Loucy (cell line): Measurements from ENCODE around the gene SAMD7.

Experiments
- H2AFZ ChIP-seq: fragments of 200-600 bp; sonication (generic); 2 replicates; pipeline ENCODE4 v1.6.0; 2016; ENCODE audit warnings: antibody characterized with exemption, mild to moderate bottlenecking, low read length, moderate library complexity
- H3F3A ChIP-seq: fragments of 200-600 bp; 2 replicates; pipeline ENCODE4 v1.6.0; 2016; ENCODE audit warnings: antibody characterized with exemption, low read depth, mild to moderate bottlenecking
- H3K27me3 ChIP-seq: fragments of 200-600 bp; sonication (generic); 2 replicates; pipeline ENCODE4 v1.6.1; 2014; ENCODE audit warnings: low read length, mild to moderate bottlenecking; ENCODE audit not compliant: insufficient read depth, poor library complexity, severe bottlenecking
- H3K36me3 ChIP-seq: fragments of 200-600 bp; sonication (generic); 2 replicates; pipeline ENCODE4 v1.6.1; 2016; ENCODE audit warnings: low read length; ENCODE audit not compliant: insufficient read depth
- H3K4me1 ChIP-seq: fragments of 200-600 bp; sonication (generic); 2 replicates; pipeline ENCODE4 v1.5.1; 2014; ENCODE audit warnings: low read length, mild to moderate bottlenecking; ENCODE audit not compliant: insufficient read depth, poor library complexity, severe bottlenecking
- H3K4me2 ChIP-seq: fragments of 200-600 bp; sonication (generic); 2 replicates; pipeline ENCODE4 v1.6.0; 2014; ENCODE audit warnings: antibody characterized with exemption, low read length, low read depth, mild to moderate bottlenecking; ENCODE audit not compliant: poor library complexity, severe bottlenecking
- H3K4me3 ChIP-seq: fragments of 200-600 bp; sonication (generic); 2 replicates; pipeline ENCODE4 v1.5.1; 2014; ENCODE audit warnings: low read length, mild to moderate bottlenecking, mixed read lengths; ENCODE audit not compliant: poor library complexity, severe bottlenecking
- H3K79me2 ChIP-seq: fragments of 200-600 bp; sonication (generic); 2 replicates; pipeline ENCODE4 v1.6.1; 2014; ENCODE audit warnings: low read length; ENCODE audit not compliant: insufficient read depth
- H3K9ac ChIP-seq: fragments of 200-600 bp; sonication (generic); 2 replicates; pipeline ENCODE4 v1.6.0; 2014; ENCODE audit warnings: mild to moderate bottlenecking, low read depth, low read length, moderate library complexity; ENCODE audit not compliant: poor library complexity, severe bottlenecking
- H3K9me2 ChIP-seq: fragments of 200-600 bp; sonication (generic); replicated peaks from 2 replicates; pipeline ENCODE4 v1.6.1; 2016; ENCODE audit warnings: low read depth, low read length, mixed read lengths
- H3K9me3 ChIP-seq: fragments of 200-600 bp; sonication (generic); 2 replicates; pipeline ENCODE4 v1.6.1; 2014; ENCODE audit warnings: mild to moderate bottlenecking, antibody characterized with exemption, low read length, low read depth; ENCODE audit not compliant: insufficient read depth
- H4K20me1 ChIP-seq: fragments of 200-600 bp; sonication (generic); 2 replicates; pipeline ENCODE4 v1.6.0; 2014; ENCODE audit warnings: antibody characterized with exemption, low read length, mild to moderate bottlenecking; ENCODE audit not compliant: insufficient read depth, poor library complexity, severe bottlenecking
- EZH2phosphoT487 ChIP-seq: fragments of 200-600 bp; IDR thresholded peaks from 2 replicates; pipeline ENCODE4 v1.6.1; 2018; ENCODE audit warnings: antibody characterized with exemption, mild to moderate bottlenecking, moderate library complexity, borderline replicate concordance
- TF ChIP-seq, protein P1 (sequence below): fragments of 200-600 bp; sonication (generic); conservative IDR thresholded peaks from 2 replicates; pipeline ENCODE4 v1.5.1; 2014; ENCODE audit warnings: mild to moderate bottlenecking, antibody characterized with exemption, low read length

The SAMD7 gene

DNA sequence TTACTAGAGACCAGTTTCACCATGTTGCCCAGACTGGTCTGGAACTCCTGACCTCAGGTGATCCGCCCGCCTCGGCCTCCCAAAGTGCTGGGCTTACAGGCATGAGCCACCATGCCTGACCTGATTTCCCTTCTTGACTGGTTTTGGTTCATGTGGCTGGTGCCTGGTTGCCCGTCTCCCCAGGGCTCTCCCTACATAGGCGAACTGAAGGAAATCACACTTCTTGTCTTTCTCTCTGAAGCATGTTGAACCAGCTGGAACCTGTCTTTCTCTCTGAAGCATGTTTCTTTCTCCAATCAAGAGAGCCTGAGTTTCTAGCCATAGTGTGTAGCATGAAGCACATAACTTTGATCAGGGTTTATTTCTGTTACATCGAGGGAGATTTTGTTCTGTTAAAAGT lies 16.3 kb upstream of the SAMD7 start:
- no peak overlapping the region for H3K4me2 ChIP-seq
- H3F3A ChIP-seq: no peaks in the 10 kb centered on the region
- H2AFZ ChIP-seq: no peak overlapping the region

DNA sequence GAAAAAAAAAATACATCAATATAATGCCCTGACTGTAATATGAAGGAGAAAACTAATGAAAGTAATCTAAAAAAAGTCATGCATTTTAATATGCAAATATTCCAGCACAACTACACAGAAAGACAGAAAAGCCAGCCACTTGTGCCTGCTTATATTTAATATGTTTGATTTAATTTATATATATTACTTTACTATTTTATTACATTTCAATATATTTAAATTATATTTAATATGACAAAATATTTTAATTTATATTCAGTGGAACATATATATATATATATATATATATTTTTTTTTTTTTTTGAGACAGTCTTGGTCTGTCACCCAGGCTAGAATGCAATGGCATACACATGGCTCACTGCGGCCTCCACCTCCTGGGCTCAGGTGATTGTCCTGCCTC lies 14.1 kb upstream of the SAMD7 start:
- Histone ChIP-seq H3K9me2 (no peaks in the 10 kb centered on the region), H3K27me3 (no peaks in the 10 kb centered on the region), H3K9me3 (peaks cover 9% of the 10 kb centered on the region; the same call in 1 of the 2 replicates), H3K79me2 (no peaks in the 10 kb centered on the region), H3K4me2 (no peak overlapping the region), H2AFZ (no peak overlapping the region), H4K20me1 (no peaks in the 10 kb centered on the region), H3F3A (no peaks in the 10 kb centered on the region), H3K4me3 (no peak overlapping the region), H3K9ac (no peak overlapping the region), H3K36me3 (no peaks in the 10 kb centered on the region), H3K4me1 (no peaks in the 10 kb centered on the region)
- TF ChIP-seq, protein P1, sequence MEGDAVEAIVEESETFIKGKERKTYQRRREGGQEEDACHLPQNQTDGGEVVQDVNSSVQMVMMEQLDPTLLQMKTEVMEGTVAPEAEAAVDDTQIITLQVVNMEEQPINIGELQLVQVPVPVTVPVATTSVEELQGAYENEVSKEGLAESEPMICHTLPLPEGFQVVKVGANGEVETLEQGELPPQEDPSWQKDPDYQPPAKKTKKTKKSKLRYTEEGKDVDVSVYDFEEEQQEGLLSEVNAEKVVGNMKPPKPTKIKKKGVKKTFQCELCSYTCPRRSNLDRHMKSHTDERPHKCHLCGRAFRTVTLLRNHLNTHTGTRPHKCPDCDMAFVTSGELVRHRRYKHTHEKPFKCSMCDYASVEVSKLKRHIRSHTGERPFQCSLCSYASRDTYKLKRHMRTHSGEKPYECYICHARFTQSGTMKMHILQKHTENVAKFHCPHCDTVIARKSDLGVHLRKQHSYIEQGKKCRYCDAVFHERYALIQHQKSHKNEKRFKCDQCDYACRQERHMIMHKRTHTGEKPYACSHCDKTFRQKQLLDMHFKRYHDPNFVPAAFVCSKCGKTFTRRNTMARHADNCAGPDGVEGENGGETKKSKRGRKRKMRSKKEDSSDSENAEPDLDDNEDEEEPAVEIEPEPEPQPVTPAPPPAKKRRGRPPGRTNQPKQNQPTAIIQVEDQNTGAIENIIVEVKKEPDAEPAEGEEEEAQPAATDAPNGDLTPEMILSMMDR: no peak
- TF ChIP-seq EZH2phosphoT487: no peak

More for the DNA sequence above, 16.3 kb upstream of the SAMD7 start:
- Histone ChIP-seq H3K9ac (no peak overlapping the region), H3K4me1 (no peaks in the 10 kb centered on the region), H3K9me2 (no peaks in the 10 kb centered on the region), H3K4me3 (no peak overlapping the region), H4K20me1 (no peaks in the 10 kb centered on the region), H3K27me3 (no peaks in the 10 kb centered on the region), H3K36me3 (no peaks in the 10 kb centered on the region), H3K79me2 (no peaks in the 10 kb centered on the region), H3K9me3 (no peaks in the 10 kb centered on the region)
- TF ChIP-seq, protein P1: no peak
- no peak for TF ChIP-seq EZH2phosphoT487

GRCh38 chr3:169901453-169901852 lies 9.9 kb upstream of the SAMD7 start:
- no peak overlapping the region for H3K4me3 ChIP-seq
- peaks cover 15% of the 10 kb centered on the region; the same call in 1 of the 2 replicates for H3K9me3 ChIP-seq
- H3K4me1 ChIP-seq: no peaks in the 10 kb centered on the region
- H3K9me2 ChIP-seq: no peaks in the 10 kb centered on the region
- H3K9ac ChIP-seq: no peak overlapping the region
- no peaks in the 10 kb centered on the region for H3K36me3 ChIP-seq
- no peak for TF ChIP-seq EZH2phosphoT487
- TF ChIP-seq, protein P1: no peak
- no peak overlapping the region for H3K4me2 ChIP-seq
- no peaks in the 10 kb centered on the region for H4K20me1 ChIP-seq
- no peaks in the 10 kb centered on the region for H3F3A ChIP-seq
- H3K27me3 ChIP-seq: no peaks in the 10 kb centered on the region
- no peaks in the 10 kb centered on the region for H3K79me2 ChIP-seq
- H2AFZ ChIP-seq: no peak overlapping the region
